ENCODE data around the gene TMTC2. TPM values are rescaled to one million over a fixed set of nuclear protein-coding genes. Genes with fewer than 3 reads are reported as not detected.

TMTC2 gene
- total RNA-seq, 2 experiments from 2014 or later: 1.8 to 2.1 TPM

DNA sequence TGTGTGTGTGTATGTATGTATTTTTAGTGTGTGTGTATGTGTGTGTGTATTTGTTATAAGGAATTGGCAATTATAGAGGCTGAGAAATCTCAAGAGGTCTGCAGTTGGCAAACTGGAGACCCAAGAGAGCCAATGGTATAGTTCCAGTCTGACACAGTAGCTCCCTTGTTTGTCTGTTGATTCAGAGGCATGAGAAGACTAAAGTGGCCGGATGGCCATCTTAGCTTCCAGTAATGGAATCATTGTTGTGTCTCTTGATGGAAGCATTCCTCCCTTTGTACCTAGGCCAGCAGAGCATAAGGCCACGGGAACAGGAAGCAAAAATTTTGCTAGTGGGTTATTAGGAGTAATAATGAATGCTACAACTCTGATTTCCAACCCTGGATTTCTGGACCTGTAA lies 460.6 kb downstream of the TMTC2 start:
- Mint-ChIP-seq H3K4me3 (no peak overlapping the region), H3K36me3 (ENCODE audit: low read depth) (no peaks in the 10 kb centered on the region), H3K27ac (no peak overlapping the region), H3K9me3 (no peaks in the 10 kb centered on the region), H3K27me3 (no peaks in the 10 kb centered on the region), H3K4me1 (ENCODE audit: low read depth) (no peaks in the 10 kb centered on the region)
- no peak overlapping the region for H3K4me3 ChIP-seq (ENCODE audit: low read length)
- H3K36me3 ChIP-seq (ENCODE audit: insufficient read depth, low read length): no peaks in the 10 kb centered on the region
- ATAC-seq (ENCODE audit: poor library complexity): no peak
- H3K27ac ChIP-seq (ENCODE audit: low read depth in 1 of 2, low read length in 2 of 2): no peak overlapping the region
- POLR2A ChIA-PET: no interaction called here
- no peak for DNase-seq
- H3K4me1 ChIP-seq (ENCODE audit: insufficient read depth, low read length): no peaks in the 10 kb centered on the region
- CTCF ChIA-PET: no interaction called here
- H3K27me3 ChIP-seq (ENCODE audit: control insufficient read depth in 1 of 2, insufficient read depth in 2 of 2, low read length in 2 of 2): no peaks in the 10 kb centered on the region
- TF ChIP-seq, protein P1, sequence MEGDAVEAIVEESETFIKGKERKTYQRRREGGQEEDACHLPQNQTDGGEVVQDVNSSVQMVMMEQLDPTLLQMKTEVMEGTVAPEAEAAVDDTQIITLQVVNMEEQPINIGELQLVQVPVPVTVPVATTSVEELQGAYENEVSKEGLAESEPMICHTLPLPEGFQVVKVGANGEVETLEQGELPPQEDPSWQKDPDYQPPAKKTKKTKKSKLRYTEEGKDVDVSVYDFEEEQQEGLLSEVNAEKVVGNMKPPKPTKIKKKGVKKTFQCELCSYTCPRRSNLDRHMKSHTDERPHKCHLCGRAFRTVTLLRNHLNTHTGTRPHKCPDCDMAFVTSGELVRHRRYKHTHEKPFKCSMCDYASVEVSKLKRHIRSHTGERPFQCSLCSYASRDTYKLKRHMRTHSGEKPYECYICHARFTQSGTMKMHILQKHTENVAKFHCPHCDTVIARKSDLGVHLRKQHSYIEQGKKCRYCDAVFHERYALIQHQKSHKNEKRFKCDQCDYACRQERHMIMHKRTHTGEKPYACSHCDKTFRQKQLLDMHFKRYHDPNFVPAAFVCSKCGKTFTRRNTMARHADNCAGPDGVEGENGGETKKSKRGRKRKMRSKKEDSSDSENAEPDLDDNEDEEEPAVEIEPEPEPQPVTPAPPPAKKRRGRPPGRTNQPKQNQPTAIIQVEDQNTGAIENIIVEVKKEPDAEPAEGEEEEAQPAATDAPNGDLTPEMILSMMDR (IDR thresholded peaks at IDR 0.05): no peak
- intact Hi-C loops (cut with DNase I, micrococcal nuclease): no loop called here
- no peaks in the 10 kb centered on the region for H3K9me3 ChIP-seq (ENCODE audit: control insufficient read depth in 1 of 2, insufficient read depth in 1 of 2, low read length in 2 of 2)

DNA sequence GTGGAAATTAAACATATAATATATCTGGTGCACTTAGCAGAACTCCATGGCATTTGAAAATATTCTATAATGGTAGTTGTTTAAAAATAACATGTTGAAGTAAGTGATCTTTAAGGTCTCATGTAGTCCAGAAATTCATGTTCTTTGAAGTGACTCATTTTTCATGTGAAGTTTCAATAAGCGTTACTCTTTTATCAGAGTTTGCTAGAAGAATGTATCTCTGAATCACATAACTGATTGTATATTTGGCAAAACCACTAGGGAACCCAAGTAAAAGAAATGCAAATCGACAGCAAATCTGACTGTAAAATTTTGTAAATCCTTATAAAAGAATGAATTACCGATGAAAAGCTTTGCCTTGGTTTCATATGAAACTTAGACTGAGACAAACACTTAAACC lies 463.3 kb downstream of the TMTC2 start:
- ChIA-PET POLR2A (no interaction called here), CTCF (no interaction called here)
- no peak for ATAC-seq (ENCODE audit: poor library complexity)
- Mint-ChIP-seq H3K27me3 (no peaks in the 10 kb centered on the region), H3K27ac (no peak overlapping the region), H3K4me3 (no peak overlapping the region), H3K4me1 (ENCODE audit: low read depth) (no peaks in the 10 kb centered on the region), H3K36me3 (ENCODE audit: low read depth) (no peaks in the 10 kb centered on the region), H3K9me3 (no peaks in the 10 kb centered on the region)
- DNase-seq: no peak
- Histone ChIP-seq H3K4me3 (ENCODE audit: low read length) (no peak overlapping the region), H3K27ac (ENCODE audit: low read depth in 1 of 2, low read length in 2 of 2) (no peak overlapping the region), H3K9me3 (ENCODE audit: control insufficient read depth in 1 of 2, insufficient read depth in 1 of 2, low read length in 2 of 2) (no peaks in the 10 kb centered on the region), H3K27me3 (ENCODE audit: control insufficient read depth in 1 of 2, insufficient read depth in 2 of 2, low read length in 2 of 2) (no peaks in the 10 kb centered on the region), H3K4me1 (ENCODE audit: insufficient read depth, low read length) (no peaks in the 10 kb centered on the region), H3K36me3 (ENCODE audit: insufficient read depth, low read length) (no peaks in the 10 kb centered on the region)
- TF ChIP-seq, protein P1 (IDR thresholded peaks at IDR 0.05): no peak
- intact Hi-C loops (cut with DNase I, micrococcal nuclease): no loop called here

DNA sequence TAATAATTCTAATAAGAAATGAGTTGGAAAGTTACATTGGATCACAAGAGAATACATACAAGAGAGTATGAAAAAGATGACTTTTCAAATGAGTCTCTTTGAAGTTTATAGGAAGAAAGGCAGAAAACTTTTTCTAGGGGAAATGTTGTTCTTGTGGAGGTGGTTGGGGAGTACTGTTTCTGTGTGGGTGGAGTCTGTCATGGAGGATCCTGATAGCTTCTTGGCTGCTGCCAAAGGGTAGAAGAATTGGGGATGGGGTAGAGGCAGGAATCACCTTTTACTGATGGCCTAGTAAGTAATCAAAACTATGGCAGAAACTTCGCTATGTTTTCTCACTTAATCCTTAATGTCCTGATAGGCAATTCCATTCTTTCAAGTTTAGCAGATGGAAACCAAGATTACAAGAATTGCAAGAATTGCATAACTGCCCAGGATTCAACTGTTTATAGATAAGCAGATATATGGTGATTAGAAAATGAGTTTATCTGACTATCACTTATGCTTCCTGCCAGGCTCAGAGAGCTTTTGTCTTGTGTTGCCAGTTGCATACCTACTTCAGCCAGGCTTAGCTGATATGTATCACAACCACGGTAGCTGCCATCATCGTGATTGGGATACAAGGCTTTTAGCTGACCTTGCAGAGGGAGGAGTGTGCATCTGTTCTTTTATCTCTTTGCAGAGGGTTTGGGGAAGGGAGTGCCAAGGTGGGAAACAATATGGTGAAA lies 463.9 kb downstream of the TMTC2 start:
- TF ChIP-seq, protein P1 (IDR thresholded peaks at IDR 0.05): no peak
- H3K36me3 Mint-ChIP-seq (ENCODE audit: low read depth): no peaks in the 10 kb centered on the region
- ATAC-seq (ENCODE audit: poor library complexity): no peak
- POLR2A ChIA-PET: no interaction called here
- H3K27me3 ChIP-seq (ENCODE audit: control insufficient read depth in 1 of 2, insufficient read depth in 2 of 2, low read length in 2 of 2): no peaks in the 10 kb centered on the region
- no peaks in the 10 kb centered on the region for H3K9me3 Mint-ChIP-seq
- H3K4me3 ChIP-seq (ENCODE audit: low read length): no peak overlapping the region
- no peak overlapping the region for H3K27ac Mint-ChIP-seq
- no peaks in the 10 kb centered on the region for H3K36me3 ChIP-seq (ENCODE audit: insufficient read depth, low read length)
- CTCF ChIA-PET: no interaction called here
- no peak overlapping the region for H3K4me3 Mint-ChIP-seq
- no peaks in the 10 kb centered on the region for H3K4me1 ChIP-seq (ENCODE audit: insufficient read depth, low read length)
- DNase-seq: no peak
- no peaks in the 10 kb centered on the region for H3K4me1 Mint-ChIP-seq (ENCODE audit: low read depth)
- no peak overlapping the region for H3K27ac ChIP-seq (ENCODE audit: low read depth in 1 of 2, low read length in 2 of 2)
- no peaks in the 10 kb centered on the region for H3K27me3 Mint-ChIP-seq
- H3K9me3 ChIP-seq (ENCODE audit: control insufficient read depth in 1 of 2, insufficient read depth in 1 of 2, low read length in 2 of 2): no peaks in the 10 kb centered on the region
- intact Hi-C loops (cut with DNase I, micrococcal nuclease): no loop called here

Data from CD4-positive, alpha-beta T cell (primary cell).